ENCODE results near the gene GBF1. TPM values are rescaled to one million over a fixed set of nuclear protein-coding genes. Genes with fewer than 3 reads are reported as not detected.

Gene GBF1
- total RNA-seq, 2 donors from 2014 or later, result 53.1 to 59.1 TPM

GRCh38 chr10:102287991-102288390, 42.7 kb downstream of the GBF1 start:
- H3K27ac ChIP-seq, result no peak overlapping the region
- H3K4me1 ChIP-seq (replicated peaks), result no peaks in the 10 kb centered on the region
- H3K27me3 ChIP-seq (replicated peaks; ENCODE audit: insufficient read depth), result no peaks in the 10 kb centered on the region
- DNase-seq (ENCODE audit: low spot score), result no peak
- intact Hi-C loops (cut with DNase I), result no loop called here
- H3K9me3 ChIP-seq, result no peaks in the 10 kb centered on the region
- 94% methylated on average over 4 of the region's 4 CpGs for WGBS
- no peak overlapping the region for H3K4me3 ChIP-seq
- no peak for TF ChIP-seq POLR2AphosphoS5 (IDR thresholded peaks at IDR 0.05)
- no peak for TF ChIP-seq CTCF (IDR thresholded peaks at IDR 0.05)
- no peak for TF ChIP-seq POLR2A (IDR thresholded peaks at IDR 0.05)
- H3K36me3 ChIP-seq, result no peaks in the 10 kb centered on the region

- 88% methylated on average over 2 of the region's 2 CpGs for WGBS
- Histone ChIP-seq H3K9me3 (no peaks in the 10 kb centered on the region), H3K27ac (no peak overlapping the region), H3K4me1 (replicated peaks) (no peaks in the 10 kb centered on the region), H3K36me3 (no peaks in the 10 kb centered on the region), H3K4me3 (no peak overlapping the region), H3K27me3 (replicated peaks; ENCODE audit: insufficient read depth) (no peaks in the 10 kb centered on the region)
- TF ChIP-seq CTCF (IDR thresholded peaks at IDR 0.05), result no peak
- intact Hi-C loops (cut with DNase I), result no loop called here
- no peak for DNase-seq (ENCODE audit: low spot score)
Observed at GRCh38 chr10:102289356-102289755, 44.0 kb downstream of the GBF1 start.

GRCh38 chr10:102289840-102290239, 44.5 kb downstream of the GBF1 start:
- no peaks in the 10 kb centered on the region for H3K36me3 ChIP-seq
- H3K9me3 ChIP-seq, result no peaks in the 10 kb centered on the region
- no peaks in the 10 kb centered on the region for H3K4me1 ChIP-seq (replicated peaks)
- no peak for DNase-seq (ENCODE audit: low spot score)
- TF ChIP-seq POLR2A (IDR thresholded peaks at IDR 0.05) (no peak), POLR2AphosphoS5 (IDR thresholded peaks at IDR 0.05) (no peak), CTCF (IDR thresholded peaks at IDR 0.05) (no peak)
- H3K27me3 ChIP-seq (replicated peaks; ENCODE audit: insufficient read depth), result no peaks in the 10 kb centered on the region
- WGBS, result 77% methylated on average over 3 of the region's 3 CpGs
- intact Hi-C loops (cut with DNase I), result no loop called here
- H3K27ac ChIP-seq, result no peak overlapping the region
- H3K4me3 ChIP-seq, result no peak overlapping the region

GRCh38 chr10:102291221-102291905, 46.0 kb downstream of the GBF1 start:
- Histone ChIP-seq H3K27me3 (replicated peaks; ENCODE audit: insufficient read depth) (no peaks in the 10 kb centered on the region), H3K4me1 (replicated peaks) (no peaks in the 10 kb centered on the region), H3K36me3 (no peaks in the 10 kb centered on the region), H3K9me3 (no peaks in the 10 kb centered on the region), H3K4me3 (no peak overlapping the region), H3K27ac (no peak overlapping the region)
- WGBS, result 73% methylated on average over 4 of the region's 4 CpGs
- no peak for DNase-seq (ENCODE audit: low spot score)
- TF ChIP-seq CTCF (IDR thresholded peaks at IDR 0.05), result no peak
- TF ChIP-seq POLR2AphosphoS5 (IDR thresholded peaks at IDR 0.05), result no peak
- TF ChIP-seq POLR2A (IDR thresholded peaks at IDR 0.05), result no peak
- intact Hi-C loops (cut with DNase I), result no loop called here

- WGBS, result 92% methylated on average over 1 of the region's 1 CpG
- no peak for DNase-seq (ENCODE audit: low spot score)
- Histone ChIP-seq H3K9me3 (no peaks in the 10 kb centered on the region), H3K27me3 (replicated peaks; ENCODE audit: insufficient read depth) (no peaks in the 10 kb centered on the region), H3K4me3 (no peak overlapping the region), H3K36me3 (no peaks in the 10 kb centered on the region), H3K4me1 (replicated peaks) (no peaks in the 10 kb centered on the region), H3K27ac (no peak overlapping the region)
- TF ChIP-seq CTCF (IDR thresholded peaks at IDR 0.05), result no peak
- TF ChIP-seq POLR2A (IDR thresholded peaks at IDR 0.05), result no peak
- no peak for TF ChIP-seq POLR2AphosphoS5 (IDR thresholded peaks at IDR 0.05)
- intact Hi-C loops (cut with DNase I), result no loop called here
Observed at GRCh38 chr10:102297101-102297500, 51.8 kb downstream of the GBF1 start.
